Subcutaneous abdominal adipose tissue (tissue), 5 donors: ENCODE results near the gene POMZP3.
"Not testable (repeated sequence)": the region's sequence is repeated elsewhere in the genome, so short reads cannot be mapped to it uniquely, and the experiment has no call there.

ENCODE experiments used
- H3K27ac ChIP-seq: one replicate; pipeline ENCODE4 v1.7.0; 2013; ENCODE audit warnings: low read depth, mild to moderate bottlenecking, inconsistent platforms, low read length, moderate library complexity
- H3K27me3 ChIP-seq, 5 donors: one replicate each; pipeline ENCODE4 v1.7.0; 2013; ENCODE audit warnings: low read length in 5 of 5, inconsistent platforms in 1 of 5; ENCODE audit not compliant: control insufficient read depth in 5 of 5, insufficient read depth in 4 of 5
- H3K36me3 ChIP-seq, 5 donors: one replicate each; pipeline ENCODE4 v1.7.0; 2013; ENCODE audit warnings: low read length in 5 of 5; ENCODE audit not compliant: control insufficient read depth in 5 of 5, insufficient read depth in 5 of 5
- H3K4me1 ChIP-seq, 5 donors: one replicate each; pipeline ENCODE4 v1.7.0; 2013; ENCODE audit warnings: low read length in 5 of 5, mild to moderate bottlenecking in 3 of 5, moderate library complexity in 1 of 5; ENCODE audit not compliant: control insufficient read depth in 5 of 5, insufficient read depth in 5 of 5
- H3K4me3 ChIP-seq, 5 donors: one replicate each; pipeline ENCODE4 v1.7.0; 2013; ENCODE audit warnings: low read length in 5 of 5, low read depth in 1 of 5
- H3K9ac ChIP-seq, 5 donors: one replicate each; pipeline ENCODE4 v1.7.0; 2013; ENCODE audit warnings: low read length in 5 of 5, mild to moderate bottlenecking in 4 of 5, moderate library complexity in 3 of 5
- H3K9me3 ChIP-seq, 5 donors: one replicate each; pipeline ENCODE4 v1.7.0; 2013; ENCODE audit warnings: low read length in 5 of 5; ENCODE audit not compliant: control insufficient read depth in 5 of 5
- donor health status: healthy.
- donor health status: healthy.
- donor health status: healthy.
- donor health status: healthy.
- donor health status: healthy.

POMZP3 gene

DNA sequence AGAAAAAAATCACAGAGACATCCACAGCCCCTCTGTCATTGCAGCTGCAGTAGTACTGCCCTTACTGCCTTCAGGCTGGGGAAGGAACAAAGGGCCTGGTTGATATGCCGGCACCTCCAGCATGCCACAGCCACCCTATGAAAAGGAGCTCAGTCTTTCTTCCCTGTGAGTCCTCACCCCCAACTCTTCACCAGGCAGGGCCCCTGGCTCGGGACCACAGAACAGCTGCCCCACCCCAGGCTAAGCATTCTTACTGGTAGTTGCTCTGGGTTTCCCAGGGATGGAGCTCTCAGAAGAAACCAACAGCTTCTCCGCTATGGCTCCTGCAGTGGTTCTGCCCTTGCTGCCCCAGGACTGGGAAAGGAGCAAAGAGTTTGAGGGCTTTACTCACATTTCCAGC is 36.0 kb downstream of the POMZP3 start:
- H3K36me3 ChIP-seq, H3K27ac ChIP-seq: not testable (repeated sequence)

GRCh38 chr7:76588586-76588985 is 38.5 kb downstream of the POMZP3 start:
- not testable (repeated sequence) for H3K9ac ChIP-seq, H3K9me3 ChIP-seq, H3K36me3 ChIP-seq, H3K4me3 ChIP-seq, H3K27ac ChIP-seq, H3K27me3 ChIP-seq
- peaks cover 2 to 26% (median 6%) of the 10 kb centered on the region in 5 donors for H3K4me1 ChIP-seq

More for the DNA sequence above, 36.0 kb downstream of the POMZP3 start:
- peaks cover 0 to 19% (median 0%) of the 10 kb centered on the region in 5 donors for H3K4me1 ChIP-seq
- H3K27me3 ChIP-seq, H3K9ac ChIP-seq, H3K4me3 ChIP-seq, H3K9me3 ChIP-seq: not testable (repeated sequence)

DNA sequence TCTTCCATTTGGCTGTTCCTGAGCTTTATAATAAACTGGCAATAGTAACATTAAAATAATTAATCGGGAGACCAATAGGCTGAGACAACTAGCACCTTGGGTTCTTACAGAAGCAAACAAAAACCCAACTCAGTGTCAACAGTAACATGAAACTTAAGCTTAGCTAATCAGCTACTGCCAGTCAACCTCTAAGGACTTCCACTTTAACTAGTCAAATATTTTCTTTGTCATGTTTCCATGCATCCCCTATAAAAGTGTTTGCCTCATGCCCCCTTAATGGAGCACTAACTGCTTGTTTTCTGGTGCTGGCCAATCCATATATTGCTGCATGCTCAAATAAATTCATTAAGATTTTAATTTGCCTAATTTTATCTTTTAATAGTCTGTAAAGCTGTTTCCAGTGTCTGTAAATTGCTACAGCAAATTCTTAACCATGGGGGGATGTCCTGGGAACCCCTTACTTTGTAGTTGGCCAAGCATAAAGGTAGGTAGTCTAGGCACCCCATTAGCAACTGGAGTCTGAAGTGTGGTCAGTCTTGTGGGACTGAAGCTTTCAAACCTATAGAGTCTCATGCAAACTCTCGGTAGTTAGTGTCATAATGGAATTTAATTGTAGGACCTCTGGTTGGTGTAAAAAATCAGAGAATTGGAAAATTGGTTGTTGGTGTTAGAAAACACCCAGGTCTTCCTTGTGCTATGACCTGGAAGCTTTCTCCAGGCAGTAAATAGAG is 40.3 kb downstream of the POMZP3 start:
- H3K4me3 ChIP-seq, H3K36me3 ChIP-seq, H3K9me3 ChIP-seq, H3K27ac ChIP-seq, H3K27me3 ChIP-seq, H3K9ac ChIP-seq: not testable (repeated sequence)
- H3K4me1 ChIP-seq, result peaks cover 0 to 27% (median 18%) of the 10 kb centered on the region in 5 donors

GRCh38 chr7:76583636-76584281 is 43.3 kb downstream of the POMZP3 start:
- H3K9me3 ChIP-seq, H3K4me3 ChIP-seq, H3K36me3 ChIP-seq, H3K27me3 ChIP-seq: not testable (repeated sequence)
- Histone ChIP-seq H3K27ac (peak overlapping the region; percentile 88), H3K4me1 (peaks cover 0 to 23% (median 18%) of the 10 kb centered on the region in 5 donors), H3K9ac (peak overlapping the region in 1 of 5 donors; percentile 43)

DNA sequence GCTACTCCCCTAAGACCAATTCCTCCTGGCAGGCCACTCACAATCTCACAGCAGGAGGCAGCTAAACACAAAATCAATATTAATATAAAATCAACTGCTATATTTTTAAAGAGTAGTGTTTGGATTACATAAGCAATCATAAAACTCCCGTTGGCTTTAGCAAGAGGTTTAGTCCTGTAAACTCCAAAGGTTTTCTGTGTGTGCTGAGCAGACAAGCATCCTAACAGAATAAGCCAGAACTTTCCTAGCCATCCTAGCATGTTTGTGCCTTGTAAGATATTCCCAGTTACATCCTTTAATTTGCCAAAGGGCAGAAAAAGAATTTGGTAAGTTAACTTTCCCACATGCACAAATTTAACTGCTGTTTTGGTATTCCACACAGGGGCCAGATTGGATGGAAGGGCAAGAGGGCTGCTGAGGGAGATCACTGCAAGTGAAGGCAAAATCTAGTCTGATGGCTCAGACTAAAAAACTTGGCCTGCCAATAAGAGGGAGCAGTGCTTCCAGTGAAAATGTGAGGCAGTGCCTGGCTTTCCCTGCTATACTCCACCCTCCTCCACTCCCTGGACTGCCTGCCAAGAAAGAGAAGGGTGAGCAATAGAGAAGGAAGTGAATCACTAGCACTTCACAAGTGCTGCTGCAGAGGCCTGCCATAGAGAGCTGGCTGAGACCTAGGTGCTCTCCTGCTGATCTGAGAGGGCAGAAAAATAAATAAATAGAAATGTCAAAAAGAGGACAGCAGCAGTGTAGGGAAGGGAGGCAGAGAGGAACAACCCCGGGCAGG is 44.0 kb downstream of the POMZP3 start:
- not testable (repeated sequence) for H3K36me3 ChIP-seq, H3K9ac ChIP-seq, H3K9me3 ChIP-seq, H3K4me3 ChIP-seq, H3K27me3 ChIP-seq
- H3K27ac ChIP-seq, result peak overlapping the region; percentile 88
- peaks cover 0 to 23% (median 18%) of the 10 kb centered on the region in 5 donors for H3K4me1 ChIP-seq

DNA sequence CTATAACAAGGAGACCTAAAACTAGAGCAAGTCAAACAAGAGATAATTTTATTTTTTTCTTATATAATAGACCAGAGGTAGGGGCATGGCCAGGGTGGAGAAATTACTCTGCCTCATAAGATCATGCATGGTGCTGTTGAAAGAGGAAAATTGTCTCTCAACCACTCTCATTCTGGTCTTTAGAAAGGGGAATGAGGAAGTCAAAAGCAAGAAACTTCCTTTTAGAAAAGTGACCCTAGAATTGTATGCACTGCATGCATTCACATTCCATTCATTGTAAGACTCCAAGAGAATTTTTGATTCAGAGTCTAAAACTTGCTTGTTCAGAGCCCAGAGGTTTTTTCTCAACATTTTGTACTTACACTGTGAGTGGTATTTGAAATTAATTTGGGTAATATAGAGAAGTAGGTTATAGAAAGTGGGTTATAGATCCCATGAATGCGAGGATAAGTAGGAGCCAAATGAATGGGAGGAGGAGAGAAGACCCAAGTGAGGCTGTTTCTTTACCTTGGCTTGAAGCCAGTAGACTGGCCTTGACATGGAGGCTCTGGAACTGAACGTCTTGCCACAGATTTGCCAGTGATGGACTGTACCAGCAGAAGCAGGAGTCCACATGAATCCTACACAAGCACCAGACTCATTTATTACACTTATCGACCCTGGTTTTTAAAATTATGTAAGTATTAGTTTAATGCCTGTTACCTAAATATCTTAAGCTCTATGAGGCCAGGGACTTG is 51.0 kb downstream of the POMZP3 start:
- H3K4me3 ChIP-seq, H3K27me3 ChIP-seq, H3K36me3 ChIP-seq, H3K9me3 ChIP-seq, H3K27ac ChIP-seq, H3K9ac ChIP-seq, H3K4me1 ChIP-seq: not testable (repeated sequence)

DNA sequence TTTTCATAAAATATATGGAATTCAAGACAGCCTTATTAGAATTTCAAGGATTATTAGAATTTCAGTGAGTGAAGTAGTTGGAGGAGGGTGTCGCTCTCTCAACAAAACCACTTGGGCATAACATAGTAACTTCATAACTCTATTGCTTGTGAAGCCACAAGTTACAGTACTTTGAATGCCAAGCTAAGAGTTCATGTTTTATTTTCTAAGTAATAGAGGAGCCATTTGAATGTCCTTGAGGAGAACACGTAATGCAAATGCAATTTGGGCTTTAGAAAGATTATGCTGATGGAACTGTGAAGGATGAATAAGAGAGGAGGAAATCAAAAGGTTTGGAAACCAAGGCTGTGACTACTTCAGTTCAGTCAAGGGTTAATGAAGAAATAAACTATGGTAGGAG is 51.6 kb downstream of the POMZP3 start:
- H3K4me3 ChIP-seq, H3K4me1 ChIP-seq: not testable (repeated sequence)

DNA sequence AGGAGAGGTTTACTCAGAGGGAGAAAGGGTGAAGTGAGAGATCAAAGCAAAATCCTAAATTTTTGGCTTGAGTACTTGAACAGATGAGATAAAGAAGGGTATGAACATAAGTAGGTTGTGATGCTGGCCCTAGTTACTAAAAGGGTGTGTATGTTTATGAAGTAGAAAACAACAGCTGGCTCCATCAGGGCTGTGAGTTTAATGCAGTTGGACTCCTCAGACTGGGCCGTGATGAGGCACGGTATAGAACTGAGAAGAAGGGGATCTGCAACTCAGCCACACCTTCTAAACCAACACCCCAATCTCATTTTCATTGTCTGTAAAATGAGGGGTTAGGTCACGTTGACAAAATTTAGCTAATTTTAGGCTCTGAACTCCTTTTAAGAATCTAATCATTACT is 54.8 kb downstream of the POMZP3 start:
- not testable (repeated sequence) for H3K4me1 ChIP-seq, H3K9ac ChIP-seq, H3K27me3 ChIP-seq, H3K4me3 ChIP-seq, H3K36me3 ChIP-seq, H3K9me3 ChIP-seq, H3K27ac ChIP-seq

More for the DNA sequence above, 51.6 kb downstream of the POMZP3 start:
- H3K36me3 ChIP-seq, H3K9me3 ChIP-seq, H3K9ac ChIP-seq, H3K27ac ChIP-seq, H3K27me3 ChIP-seq: not testable (repeated sequence)

DNA sequence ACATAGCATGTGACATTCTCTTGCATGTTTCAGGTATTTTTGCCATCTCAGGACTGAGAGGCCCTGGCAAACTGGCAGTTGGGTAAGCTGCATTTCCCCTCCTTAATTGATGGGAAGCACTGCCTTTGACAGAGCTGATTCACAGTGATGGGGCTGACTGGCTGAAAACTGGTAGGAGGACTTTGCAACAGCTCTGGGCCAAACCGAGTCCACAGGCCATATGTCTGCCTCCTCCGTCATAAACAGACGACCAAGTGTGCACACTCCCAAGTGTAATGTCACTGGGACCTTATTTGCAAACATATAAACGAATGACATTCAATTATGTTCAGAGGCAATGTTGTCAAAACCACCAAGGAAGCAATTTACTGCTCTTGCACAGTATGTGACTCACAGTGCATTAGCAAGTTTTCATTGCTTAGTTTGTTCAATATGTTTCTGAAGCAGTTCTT is 56.7 kb downstream of the POMZP3 start:
- not testable (repeated sequence) for H3K27ac ChIP-seq, H3K4me3 ChIP-seq, H3K9ac ChIP-seq, H3K36me3 ChIP-seq, H3K4me1 ChIP-seq, H3K9me3 ChIP-seq, H3K27me3 ChIP-seq

DNA sequence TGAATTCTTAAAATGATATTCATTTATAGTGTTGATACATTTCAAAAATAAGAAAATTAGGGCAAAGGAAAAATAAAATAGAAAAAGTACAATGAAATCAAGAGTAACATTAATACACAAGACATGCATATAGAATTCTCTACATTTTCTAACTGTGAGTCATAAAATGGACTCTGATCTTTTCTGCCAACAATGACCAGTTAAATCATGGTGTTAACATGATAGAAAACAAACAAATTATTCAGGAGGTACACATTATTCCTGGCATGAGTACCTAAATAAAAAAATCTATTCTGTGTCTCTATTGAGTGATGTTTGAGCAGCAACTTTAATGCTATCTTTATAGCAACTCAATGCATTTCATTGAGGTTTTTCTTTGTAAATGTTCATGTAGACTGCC is 58.3 kb downstream of the POMZP3 start:
- not testable (repeated sequence) for H3K27ac ChIP-seq, H3K4me3 ChIP-seq, H3K9ac ChIP-seq, H3K27me3 ChIP-seq, H3K4me1 ChIP-seq, H3K36me3 ChIP-seq, H3K9me3 ChIP-seq
